GM19240 (cell line): ENCODE results near the gene CDX2.
"Not testable (repeated sequence)": the region's sequence is repeated elsewhere in the genome, so short reads cannot be mapped to it uniquely, and the experiment has no call there.

ENCODE experiments used
- DNase-seq: peaks from one replicate; pipeline ENCODE4 v3.0.0; 2011; ENCODE audit warnings: low spot score; ENCODE audit not compliant: insufficient read length

Gene CDX2, protein sequence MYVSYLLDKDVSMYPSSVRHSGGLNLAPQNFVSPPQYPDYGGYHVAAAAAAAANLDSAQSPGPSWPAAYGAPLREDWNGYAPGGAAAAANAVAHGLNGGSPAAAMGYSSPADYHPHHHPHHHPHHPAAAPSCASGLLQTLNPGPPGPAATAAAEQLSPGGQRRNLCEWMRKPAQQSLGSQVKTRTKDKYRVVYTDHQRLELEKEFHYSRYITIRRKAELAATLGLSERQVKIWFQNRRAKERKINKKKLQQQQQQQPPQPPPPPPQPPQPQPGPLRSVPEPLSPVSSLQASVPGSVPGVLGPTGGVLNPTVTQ

GRCh38 chr13:27969082-27969865, at the start of gene CDX2:
Gene CDX2 (minus strand): TSS chr13:27969315. CDS start chr13:27969006, 309 bp downstream.
- DNase-seq, result no peak

DNA sequence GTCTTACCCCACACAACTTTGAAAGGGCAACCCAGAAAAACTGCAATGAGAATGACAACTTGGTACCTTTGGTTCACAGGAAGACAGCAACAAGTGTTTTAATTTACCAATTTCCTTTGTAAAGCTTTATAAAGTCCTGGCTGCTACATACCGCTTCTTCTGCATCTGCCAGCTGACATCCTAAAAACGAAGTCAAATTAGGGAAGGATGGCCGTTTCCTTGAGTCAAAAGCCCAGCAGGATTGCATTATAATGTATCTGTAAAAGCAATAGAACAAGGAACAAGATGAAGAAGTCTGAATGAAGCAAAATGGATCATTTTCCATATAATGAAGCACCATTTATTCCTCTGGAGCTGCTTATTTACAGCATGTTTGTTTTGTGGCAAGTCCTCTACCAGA, 45.2 kb upstream of the CDX2 start:
- DNase-seq, result no peak

GRCh38 chr13:28013482-28013881, 44.4 kb upstream of the CDX2 start:
- no peak for DNase-seq

- no peak for DNase-seq
Observed at GRCh38 chr13:28012896-28013295, 43.8 kb upstream of the CDX2 start.

GRCh38 chr13:28012383-28012782, 43.3 kb upstream of the CDX2 start:
- no peak for DNase-seq

- DNase-seq, result no peak
Observed at GRCh38 chr13:28010046-28010445, 40.9 kb upstream of the CDX2 start.

- DNase-seq, result not testable (repeated sequence)
Observed at GRCh38 chr13:28005016-28005415, 35.9 kb upstream of the CDX2 start.

DNA sequence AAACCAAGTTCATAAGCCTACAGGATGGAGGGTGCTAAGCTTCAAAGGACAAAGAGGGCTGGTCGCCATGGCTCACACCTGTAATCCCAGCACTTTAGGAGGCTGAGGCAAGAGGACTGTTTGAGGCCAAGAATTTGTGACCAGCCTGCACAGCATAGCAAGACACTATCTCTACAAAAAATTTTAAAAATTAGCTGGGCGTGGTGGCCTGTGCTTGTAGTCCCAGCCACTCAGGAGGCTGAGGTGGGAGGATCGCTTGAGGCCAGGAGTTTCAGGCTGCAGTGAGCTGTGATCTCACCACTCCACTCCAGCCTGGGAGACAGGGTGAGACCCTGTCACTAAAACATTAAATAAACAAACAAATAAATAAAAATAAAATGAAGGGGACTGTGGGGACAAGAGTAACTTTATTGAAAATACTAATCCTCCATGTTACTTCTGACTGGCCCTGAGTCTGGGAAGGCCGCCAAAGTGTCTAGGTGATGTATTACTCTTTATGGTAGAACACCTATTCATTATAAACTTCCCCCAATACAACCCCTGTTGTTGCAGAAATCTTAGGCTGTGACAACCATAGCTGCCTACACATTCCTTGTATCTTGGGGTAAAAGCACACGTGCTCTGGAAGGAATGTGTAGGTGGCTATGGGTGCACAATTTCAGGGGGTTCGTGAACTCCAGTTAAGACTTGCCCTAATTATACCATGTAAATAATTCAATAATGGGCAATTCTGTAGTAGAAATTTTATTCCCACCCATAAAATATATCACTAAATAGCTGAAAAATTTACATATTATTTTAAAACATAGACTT, 34.0 kb upstream of the CDX2 start:
- DNase-seq, result no peak

DNA sequence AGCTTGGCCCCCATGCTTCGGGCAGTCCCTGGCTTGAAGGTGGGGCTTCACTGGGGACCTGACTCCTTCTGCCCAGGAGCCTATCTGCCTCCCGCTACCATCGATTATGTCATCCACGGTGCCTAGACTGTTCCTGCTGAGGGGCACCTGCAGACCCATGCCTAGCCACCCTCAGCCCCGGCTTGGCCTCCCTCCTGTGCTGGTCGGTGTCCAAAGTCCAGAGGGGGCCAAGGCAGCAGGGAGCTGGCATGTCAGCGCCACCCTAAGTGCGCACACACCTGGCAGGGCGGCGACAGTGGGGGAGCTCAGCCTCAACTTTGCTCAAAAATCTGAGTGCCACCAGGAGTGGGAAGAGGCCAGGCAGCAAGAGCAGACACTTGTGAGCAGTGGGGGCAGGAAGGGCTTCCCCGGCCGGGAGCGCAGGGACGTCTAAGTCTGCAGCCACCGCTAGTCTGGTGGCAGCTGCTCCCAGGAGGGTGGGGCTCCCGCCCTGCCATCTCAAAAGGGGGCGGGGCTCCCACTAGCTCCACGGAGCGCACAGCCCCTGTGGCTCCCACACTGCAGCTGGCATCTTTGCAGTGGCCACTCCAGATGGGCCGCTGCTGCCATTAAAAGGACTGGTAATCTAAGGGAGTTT, 32.8 kb upstream of the CDX2 start:
- DNase-seq, result no peak

DNA sequence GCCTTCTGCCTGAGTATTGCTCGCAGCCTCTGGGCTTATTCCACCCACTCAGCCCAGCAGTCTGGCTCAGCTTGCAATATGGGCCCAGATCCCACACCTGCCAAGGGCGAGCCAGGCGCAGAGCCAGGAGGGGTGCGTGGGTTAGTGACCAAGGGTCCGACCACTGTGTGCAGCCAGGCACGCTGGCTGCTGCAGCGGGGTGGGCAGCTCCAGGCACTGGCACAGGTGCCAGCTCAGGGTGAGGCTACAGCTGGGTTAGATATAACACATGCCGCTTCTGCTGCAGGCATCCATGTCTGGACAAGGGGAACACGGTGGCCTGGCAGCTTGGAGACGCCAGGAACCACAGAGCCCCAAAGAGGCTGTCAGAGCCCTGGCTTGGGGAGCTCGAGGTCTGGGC, 31.9 kb upstream of the CDX2 start:
- no peak for DNase-seq

- DNase-seq, result no peak
Observed at GRCh38 chr13:28000567-28000966, 31.5 kb upstream of the CDX2 start.

DNA sequence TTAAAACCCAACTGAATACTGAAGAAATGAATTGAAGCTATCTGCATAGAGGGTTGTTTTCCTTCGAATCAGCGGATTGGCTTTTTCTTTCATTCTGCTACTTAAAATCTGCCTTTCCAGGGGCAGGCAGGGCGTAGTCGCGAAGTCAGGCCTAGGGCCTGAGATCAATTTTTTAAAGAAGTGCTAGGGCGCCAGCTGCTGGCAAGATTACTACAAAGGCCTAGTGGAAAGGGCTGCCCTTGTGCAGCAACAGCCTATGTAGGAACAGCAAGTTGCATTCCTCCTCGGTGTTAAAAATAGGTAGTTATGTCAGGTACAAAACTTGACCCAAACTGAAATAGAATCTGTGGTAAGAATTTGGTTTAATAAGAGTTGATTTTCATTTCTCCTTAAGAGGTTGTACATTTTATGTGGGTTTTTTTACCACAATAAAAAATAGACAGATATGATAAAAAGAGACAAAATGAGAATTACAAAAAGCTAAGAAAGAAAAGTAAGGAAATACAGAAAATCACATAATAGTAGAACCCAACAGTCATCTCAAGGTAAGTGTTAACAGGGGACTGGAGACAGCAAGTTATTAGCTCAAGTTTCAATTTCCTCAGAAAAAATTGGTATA, 28.9 kb upstream of the CDX2 start:
- no peak for DNase-seq

GRCh38 chr13:27991881-27992280, 22.8 kb upstream of the CDX2 start:
- no peak for DNase-seq

DNA sequence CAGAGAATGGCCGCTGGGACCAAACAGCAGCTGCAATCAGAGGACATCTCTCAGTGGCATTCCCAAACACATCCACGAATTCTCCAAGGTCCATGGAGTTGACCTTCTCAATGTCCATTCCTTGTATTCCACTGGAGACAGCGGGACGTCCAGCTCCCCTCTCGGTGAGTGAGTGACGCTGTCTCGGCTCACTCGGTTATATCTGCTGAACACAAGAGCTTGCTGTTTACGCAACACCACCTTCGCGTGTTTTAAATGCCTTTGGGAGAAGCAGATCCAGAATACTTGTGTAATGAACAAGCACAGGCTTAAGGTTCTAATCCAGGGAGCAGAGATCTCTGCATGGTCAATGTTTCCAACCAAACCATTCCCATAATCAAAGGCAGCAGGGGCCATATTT, 19.4 kb upstream of the CDX2 start, which contains the start of gene URAD:
TSS of gene URAD (minus strand) at position 174 of the 400 bp plus-strand sequence. CDS start at position 118, 56 bp downstream.
- DNase-seq, result no peak

DNA sequence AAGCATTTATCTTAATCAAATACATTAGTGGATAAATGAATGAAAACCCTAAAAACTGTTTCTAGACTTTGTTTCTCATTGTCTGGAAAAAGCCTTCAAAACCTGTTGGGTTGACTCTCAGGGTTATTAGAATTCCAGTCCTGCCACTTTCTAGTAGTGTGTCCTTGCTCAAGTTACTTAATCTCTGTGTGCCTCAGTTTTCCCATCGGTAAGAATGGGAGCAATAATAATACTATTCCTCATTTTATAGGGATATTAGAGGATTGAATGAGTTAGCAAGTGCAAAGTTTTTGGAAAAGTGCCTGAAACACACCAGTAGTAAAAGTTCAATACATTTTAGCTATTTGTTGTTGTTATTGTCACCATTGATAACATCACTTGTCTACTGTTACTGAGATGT, 16.5 kb upstream of the CDX2 start:
- no peak for DNase-seq

GRCh38 chr13:27982361-27982760, 13.2 kb upstream of the CDX2 start:
- DNase-seq, result no peak

- no peak for DNase-seq
Observed at GRCh38 chr13:27981006-27981708, 12.0 kb upstream of the CDX2 start.

DNA sequence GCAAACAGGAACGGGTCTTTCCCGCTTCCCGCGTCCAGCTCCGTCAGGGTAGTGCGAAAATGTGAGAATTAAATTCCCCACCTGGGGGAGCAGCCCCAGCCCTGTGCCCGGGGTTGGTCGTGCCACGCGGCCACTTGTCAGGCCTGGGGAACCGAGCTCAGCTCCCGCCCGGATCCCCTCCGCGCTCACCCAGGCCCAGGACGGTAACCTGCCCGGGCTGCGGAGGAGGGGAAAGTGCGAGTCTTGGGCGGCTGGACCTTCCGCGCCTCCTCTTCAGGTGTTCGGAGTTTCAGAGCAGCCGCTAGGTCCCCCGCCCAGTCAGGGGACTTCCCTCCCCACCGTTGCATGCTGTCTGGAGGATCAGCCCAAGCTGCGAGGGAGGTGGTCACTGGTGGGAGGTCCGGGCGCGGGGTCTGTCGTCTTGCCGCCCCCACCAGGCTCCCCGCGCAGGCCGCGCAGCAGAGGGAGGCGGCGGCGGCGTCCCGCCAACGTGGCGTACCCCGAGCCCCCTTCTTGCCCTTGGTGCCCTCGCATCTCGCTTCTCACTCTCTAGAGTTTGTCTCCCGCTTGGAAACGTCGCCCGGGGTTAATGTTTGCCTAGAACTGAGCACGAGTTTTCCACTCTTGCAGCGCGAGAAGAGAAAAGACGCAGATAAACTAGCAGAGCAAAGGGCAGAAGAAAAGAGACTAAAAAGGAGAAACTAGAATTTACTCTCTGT, 11.3 kb upstream of the CDX2 start:
- DNase-seq, result no peak

- DNase-seq, result no peak
Observed at GRCh38 chr13:27979765-27980279, 10.7 kb upstream of the CDX2 start.
